Pericardium fibroblast (primary cell): Measurements from ENCODE around the gene PLEKHN1. TPM values are rescaled to one million over a fixed set of nuclear protein-coding genes. Genes with fewer than 3 reads are reported as not detected.

Source experiments
- total RNA-seq: library from RNA; depleted of rRNA; stranded (reverse); fragments of >200 nt; gene quantifications from 2 replicates; pipeline ENCODE4 v1.2.3, GENCODE V29; 2015

The PLEKHN1 gene, protein sequence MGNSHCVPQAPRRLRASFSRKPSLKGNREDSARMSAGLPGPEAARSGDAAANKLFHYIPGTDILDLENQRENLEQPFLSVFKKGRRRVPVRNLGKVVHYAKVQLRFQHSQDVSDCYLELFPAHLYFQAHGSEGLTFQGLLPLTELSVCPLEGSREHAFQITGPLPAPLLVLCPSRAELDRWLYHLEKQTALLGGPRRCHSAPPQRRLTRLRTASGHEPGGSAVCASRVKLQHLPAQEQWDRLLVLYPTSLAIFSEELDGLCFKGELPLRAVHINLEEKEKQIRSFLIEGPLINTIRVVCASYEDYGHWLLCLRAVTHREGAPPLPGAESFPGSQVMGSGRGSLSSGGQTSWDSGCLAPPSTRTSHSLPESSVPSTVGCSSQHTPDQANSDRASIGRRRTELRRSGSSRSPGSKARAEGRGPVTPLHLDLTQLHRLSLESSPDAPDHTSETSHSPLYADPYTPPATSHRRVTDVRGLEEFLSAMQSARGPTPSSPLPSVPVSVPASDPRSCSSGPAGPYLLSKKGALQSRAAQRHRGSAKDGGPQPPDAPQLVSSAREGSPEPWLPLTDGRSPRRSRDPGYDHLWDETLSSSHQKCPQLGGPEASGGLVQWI
- total RNA-seq, result 0.12 TPM in 1 of 2 replicates, not detected in the other

DNA sequence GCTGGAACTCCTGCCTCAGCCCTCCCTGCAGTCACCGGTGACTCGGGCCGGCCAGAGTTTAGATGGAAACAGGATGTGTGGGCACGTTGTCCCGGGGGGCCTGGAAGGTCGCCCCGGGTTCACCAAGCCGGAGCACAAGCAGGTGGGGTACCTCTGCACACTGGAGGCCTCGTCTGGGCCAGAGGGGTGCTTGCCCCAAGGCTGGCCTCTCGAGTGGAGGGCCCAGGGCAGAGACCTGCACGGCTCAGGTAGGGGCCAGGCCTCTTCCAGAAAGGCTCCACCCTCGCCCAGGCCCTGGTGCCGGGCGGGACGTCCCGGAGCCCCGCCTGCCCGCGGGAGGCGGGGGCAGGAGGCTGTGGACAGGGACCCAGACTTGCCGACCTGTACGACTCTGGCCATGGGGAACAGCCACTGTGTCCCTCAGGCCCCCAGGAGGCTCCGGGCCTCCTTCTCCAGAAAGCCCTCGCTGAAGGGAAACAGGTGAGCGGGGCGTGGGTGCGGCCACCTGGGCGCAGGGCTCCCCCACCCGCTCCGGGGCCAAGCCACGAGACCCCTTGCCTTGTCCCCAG lies at the start of gene PLEKHN1:
Gene PLEKHN1 (plus strand): TSS at position 348 of the 569 bp plus-strand sequence. CDS start 50 bp downstream, at position 398.

DNA sequence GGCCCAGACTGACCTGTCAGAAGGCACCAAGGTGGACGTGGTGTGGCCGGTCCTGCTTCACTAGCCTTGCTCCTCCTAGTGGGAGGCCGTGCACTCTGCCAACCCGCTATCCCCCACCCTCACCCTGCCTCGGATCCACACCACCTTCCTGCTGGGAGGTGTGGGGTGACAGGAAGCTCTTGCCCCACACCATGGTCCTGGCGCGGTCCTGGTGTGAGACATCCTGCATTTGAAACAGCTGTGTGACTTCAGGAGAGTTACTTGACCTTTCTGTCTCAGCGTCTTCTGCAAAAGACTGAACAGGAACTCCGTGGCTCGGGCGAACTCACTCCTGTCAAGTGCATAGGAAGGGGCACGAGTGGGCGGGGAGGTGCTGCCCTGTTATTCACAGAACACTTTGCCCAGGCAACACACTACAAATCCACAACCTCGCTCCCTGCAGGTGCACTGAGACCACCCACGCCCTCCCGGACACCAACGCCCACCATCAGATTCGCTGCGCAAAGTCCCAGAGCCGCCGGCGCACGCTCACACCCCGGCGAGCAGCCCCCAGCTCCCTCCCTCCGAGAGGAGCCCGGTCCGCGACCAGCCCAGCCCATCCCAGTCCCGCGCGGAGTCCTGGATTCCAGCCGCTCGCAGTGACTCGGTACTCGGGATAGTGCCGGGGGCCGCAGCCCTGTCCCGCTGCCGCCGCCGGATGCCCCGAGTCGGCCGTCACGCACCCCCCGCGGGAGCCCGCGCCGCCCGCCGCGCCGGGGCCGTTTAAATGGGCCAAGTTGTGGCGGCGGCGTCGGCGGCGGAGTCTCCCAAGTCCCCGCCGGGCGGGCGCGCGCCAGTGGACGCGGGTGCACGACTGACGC lies 42.9 kb upstream of the PLEKHN1 start, which contains the start of gene SAMD11:
Gene SAMD11 (plus strand): TSS at position 793 of the 860 bp plus-strand sequence. CDS start 509 bp downstream, outside the sequence.

DNA sequence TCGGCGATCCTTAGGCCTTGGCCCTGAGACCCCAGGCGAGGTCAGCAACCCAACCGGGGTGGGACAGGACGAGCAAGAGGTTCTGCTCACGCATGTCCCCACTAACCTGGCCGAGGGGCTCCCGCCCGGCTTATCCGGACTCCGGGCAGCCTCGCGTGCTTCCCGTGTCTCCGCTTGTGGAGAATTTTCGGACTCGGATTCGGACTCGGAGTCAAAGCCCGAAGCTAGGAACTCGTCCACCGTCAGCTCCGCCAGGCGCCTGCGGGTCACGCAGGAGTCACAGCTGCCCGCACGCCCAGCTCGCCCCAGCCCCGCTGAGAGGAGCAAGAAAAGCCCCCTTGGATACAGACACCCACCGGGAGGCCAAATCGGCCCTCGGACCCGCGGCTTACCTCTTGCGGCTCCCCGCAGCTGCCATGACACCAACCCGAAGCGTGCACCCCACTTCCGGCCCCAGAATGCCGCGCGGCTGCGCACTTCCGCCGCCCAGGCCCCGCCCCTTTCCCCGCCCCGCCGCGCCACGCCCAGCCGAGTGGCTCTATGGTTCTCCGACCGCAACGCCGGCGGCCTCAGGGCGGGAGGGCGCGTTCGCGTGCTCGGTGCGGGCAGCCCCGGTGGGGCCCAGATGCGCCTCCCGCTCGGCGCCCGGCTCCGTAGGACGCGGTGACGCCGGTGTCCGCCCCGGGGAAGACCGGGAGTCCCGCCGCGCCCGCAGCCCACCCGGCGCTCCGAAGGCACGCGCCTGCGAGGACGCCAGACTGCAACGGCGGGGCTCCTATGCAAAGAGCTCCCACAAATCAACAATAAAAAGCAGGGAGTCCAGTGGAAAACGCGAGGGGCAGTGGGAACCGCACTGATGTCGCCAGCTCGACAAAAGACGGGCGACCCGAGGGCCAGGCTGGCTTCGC lies 7.2 kb upstream of the PLEKHN1 start, which contains the start of gene NOC2L:
Gene NOC2L (minus strand): TSS at position 434 of the 908 bp plus-strand sequence. CDS start 16 bp downstream, at position 418.

DNA sequence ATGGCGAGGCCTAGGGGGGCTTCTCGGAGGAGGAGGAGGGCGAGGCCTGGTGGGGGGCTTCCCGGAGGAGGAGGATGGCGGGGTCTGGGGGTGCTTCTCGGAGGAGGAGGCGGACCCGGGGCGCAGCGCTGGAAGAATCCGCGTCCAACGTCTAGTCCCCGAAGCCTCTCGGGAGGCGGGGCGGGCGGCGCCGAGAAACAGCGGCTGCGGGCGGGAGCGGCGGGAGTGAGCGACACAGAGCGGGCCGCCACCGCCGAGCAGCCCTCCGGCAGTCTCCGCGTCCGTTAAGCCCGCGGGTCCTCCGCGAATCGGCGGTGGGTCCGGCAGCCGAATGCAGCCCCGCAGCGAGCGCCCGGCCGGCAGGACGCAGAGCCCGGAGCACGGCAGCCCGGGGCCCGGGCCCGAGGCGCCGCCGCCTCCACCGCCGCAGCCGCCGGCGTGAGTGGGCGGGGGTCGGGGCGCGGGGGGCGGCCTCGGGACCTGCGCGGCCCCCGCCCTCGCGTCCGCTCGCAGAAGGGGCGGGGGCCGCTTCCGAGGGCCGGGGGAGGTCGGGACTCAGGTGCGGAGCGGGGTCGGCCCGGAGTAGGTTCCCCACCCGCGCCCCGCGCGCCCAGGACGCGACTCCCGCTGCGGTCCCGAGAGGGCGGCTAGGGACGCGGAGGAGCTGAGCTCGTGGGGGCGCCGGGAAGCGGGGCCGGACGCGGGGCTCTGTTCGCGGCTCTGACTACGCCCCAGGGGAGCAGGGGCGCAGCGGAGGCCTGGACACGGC lies 5.7 kb upstream of the PLEKHN1 start, which contains the start of gene KLHL17:
Gene KLHL17 (plus strand): TSS at position 222 of the 769 bp plus-strand sequence. CDS start 110 bp downstream, at position 332.

DNA sequence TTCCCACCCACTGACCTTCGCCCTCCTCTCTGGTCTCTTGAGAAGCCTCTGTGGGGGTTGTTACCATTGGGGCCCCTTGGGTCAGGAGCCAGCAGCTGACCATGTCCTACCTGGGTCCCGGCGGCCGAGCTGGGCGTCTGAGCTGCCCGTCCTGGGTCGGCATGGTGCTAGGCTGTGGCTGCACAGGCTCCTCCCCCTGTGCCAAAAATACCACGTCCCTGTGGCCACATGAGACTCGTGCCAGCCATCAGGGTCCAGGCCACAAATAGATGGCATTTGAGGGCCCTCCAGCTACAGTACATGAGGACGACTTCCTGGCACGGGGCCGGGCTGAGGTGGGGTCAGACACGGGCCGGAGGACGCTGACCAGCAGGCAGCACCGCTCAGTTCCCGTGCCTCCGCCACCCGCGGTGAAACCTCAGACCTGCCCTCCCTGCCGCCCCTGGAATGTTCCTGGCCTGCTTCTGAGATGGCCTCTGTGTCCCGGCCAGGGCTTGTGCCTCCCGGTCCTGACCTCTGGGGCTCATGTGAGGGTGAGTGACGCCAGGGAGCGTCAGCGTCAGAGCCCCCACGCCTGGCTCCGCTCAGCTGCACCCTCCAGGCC lies 15.8 kb downstream of the PLEKHN1 start, which contains the start of gene PERM1:
Gene PERM1 (minus strand): TSS at position 139 of the 604 bp plus-strand sequence. CDS start 1,064 bp downstream, outside the sequence.

DNA sequence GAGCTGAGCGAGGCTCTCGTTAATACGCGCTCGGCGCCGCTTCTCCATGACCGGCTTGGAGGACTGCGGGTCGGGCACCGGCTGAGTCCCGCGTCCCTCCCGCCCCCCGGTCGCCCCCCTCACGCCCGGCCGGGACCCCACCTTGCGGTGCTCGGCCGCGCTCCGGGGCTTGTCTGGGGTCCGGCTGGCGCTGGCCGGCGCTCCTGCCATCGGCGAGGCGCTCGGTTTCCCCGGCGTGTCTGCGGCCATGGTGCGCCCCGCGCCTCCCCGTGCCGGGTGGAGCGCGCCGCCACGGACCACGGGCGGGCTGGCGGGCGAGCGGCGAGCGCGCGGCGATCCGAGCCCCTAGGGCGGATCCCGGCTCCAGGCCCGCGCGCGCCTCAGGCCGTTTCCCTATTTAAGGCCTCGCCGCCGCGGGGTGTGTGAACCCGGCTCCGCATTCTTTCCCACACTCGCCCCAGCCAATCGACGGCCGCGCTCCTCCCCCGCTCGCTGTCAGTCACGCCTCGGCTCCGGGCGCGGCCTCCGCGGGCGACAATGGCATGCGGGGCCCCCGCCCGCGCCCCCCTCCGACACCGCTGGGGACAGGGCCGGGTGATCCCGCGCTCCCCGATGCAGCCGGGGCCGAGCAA lies 33.6 kb downstream of the PLEKHN1 start, which contains the start of gene HES4:
Gene HES4 (minus strand): TSS at position 373 of the 632 bp plus-strand sequence. CDS start 124 bp downstream, at position 249.

DNA sequence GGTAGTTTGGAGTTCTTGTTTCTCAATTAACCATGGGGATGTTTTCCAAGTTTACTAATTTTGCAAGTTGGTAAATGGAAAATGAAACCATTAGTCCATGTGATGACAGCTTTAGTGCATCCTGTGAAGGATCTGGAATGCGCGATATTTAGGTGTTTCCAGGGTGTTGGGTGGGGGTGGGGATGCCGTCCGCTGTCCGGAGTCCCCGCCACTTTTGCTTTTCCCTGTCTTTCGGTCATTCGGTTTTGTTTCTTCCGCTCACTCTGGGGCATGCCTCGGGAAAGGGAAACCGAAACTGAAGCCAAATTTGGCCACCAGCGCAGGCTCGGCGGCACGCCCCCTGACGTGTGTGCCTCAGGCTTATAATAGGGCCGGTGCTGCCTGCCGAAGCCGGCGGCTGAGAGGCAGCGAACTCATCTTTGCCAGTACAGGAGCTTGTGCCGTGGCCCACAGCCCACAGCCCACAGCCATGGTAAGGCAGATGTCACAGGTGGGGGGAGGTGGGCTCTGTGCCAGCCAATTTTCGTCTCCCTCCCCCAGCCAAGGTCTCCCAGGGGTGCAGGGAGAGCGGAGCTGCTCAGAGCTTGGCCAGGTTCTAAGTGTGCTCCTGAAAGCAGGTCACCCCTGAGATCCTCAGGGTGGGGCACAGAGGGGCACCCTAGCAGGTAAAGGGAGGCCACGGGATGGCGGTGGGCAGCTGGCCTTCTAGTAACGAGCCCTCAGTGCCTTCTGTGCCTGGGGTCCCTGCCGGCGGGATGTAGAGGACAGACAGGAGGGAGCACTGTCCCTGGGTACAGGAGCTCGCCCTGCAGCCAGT lies 47.0 kb downstream of the PLEKHN1 start, which contains the start of gene ISG15:
Gene ISG15 (plus strand): TSS at position 393 of the 817 bp plus-strand sequence. CDS start 77 bp downstream, at position 470.

DNA sequence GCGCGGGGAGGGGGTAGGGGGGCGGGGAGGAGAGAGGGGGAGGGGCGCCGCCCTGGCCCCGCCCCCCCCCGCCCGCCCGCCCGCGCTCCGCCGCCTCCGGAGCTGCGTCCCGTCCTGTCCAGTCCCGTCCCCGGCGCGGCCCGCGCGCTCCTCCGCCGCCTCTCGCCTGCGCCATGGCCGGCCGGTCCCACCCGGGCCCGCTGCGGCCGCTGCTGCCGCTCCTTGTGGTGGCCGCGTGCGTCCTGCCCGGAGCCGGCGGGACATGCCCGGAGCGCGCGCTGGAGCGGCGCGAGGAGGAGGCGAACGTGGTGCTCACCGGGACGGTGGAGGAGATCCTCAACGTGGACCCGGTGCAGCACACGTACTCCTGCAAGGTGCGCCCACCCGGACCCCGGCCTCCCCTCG lies 53.7 kb downstream of the PLEKHN1 start, which contains the start of gene AGRN:
Gene AGRN (plus strand): TSS at position 121 of the 405 bp plus-strand sequence. CDS start 53 bp downstream, at position 174.

Other genes starting within 250 kb of the PLEKHN1 start
- gene SAMD11, start 42.6 kb upstream of the PLEKHN1 start, total RNA-seq, result 4.0 and 11.7 TPM in 2 replicates
- 42.0 and 48.3 TPM in 2 replicates for gene NOC2L, start 7.2 kb upstream of the PLEKHN1 start, total RNA-seq
- 9.7 and 11.6 TPM in 2 replicates for gene KLHL17, start 5.9 kb upstream of the PLEKHN1 start, total RNA-seq
- gene PERM1, start 15.6 kb downstream of the PLEKHN1 start, total RNA-seq, result not detected in 2 replicates
- 1.4 and 29.9 TPM in 2 replicates for gene HES4, start 33.6 kb downstream of the PLEKHN1 start, total RNA-seq
- 51.2 and 63.2 TPM in 2 replicates for gene ISG15, start 47.0 kb downstream of the PLEKHN1 start, total RNA-seq
- 49.1 and 67.4 TPM in 2 replicates for gene AGRN, start 53.6 kb downstream of the PLEKHN1 start, total RNA-seq
- gene RNF223, start 107.8 kb downstream of the PLEKHN1 start, total RNA-seq, result not detected in 2 replicates
- 6.9 and 13.7 TPM in 2 replicates for gene C1orf159, start 149.6 kb downstream of the PLEKHN1 start, total RNA-seq
- not detected in 2 replicates for gene TTLL10, start 207.4 kb downstream of the PLEKHN1 start, total RNA-seq
- not detected in 2 replicates for gene TNFRSF18, start 240.1 kb downstream of the PLEKHN1 start, total RNA-seq
- gene TNFRSF4, start 247.7 kb downstream of the PLEKHN1 start, total RNA-seq, result not detected in 2 replicates